GM23338 (cell line): ENCODE data around the gene FAF1. TPM values are rescaled to one million over a fixed set of nuclear protein-coding genes. Genes with fewer than 3 reads are reported as not detected.

ENCODE experiments used
- ATAC-seq: fragments of 200-7000 bp; cut with Tn5 transposase; 3 replicates; pipeline ENCODE4 v1.9.1; 2020
- DNase-seq: peaks from one replicate; pipeline ENCODE4 v3.0.0-alpha.2; 2015; ENCODE audit warnings: low spot score
- H2AFZ ChIP-seq: fragments of 200-600 bp; sonication (generic); 2 replicates; pipeline ENCODE4 v1.8.0; 2016; ENCODE audit warnings: antibody characterized with exemption, mild to moderate bottlenecking, moderate library complexity
- H3F3A ChIP-seq: fragments of 200-600 bp; sonication (generic); replicated peaks from 2 replicates; pipeline ENCODE4 v1.8.0; 2017; ENCODE audit warnings: antibody characterized with exemption, mixed run types, low read depth
- H3K27ac ChIP-seq: fragments of 200-600 bp; sonication (generic); 2 replicates; pipeline ENCODE4 v1.6.1; 2016; ENCODE audit warnings: low read depth
- H3K27me3 ChIP-seq: fragments of 200-600 bp; sonication (generic); 2 replicates; pipeline ENCODE4 v1.8.0; 2016; ENCODE audit warnings: mild to moderate bottlenecking, mixed run types, moderate library complexity; ENCODE audit not compliant: insufficient read depth
- H3K36me3 ChIP-seq: fragments of 200-600 bp; sonication (generic); 2 replicates; pipeline ENCODE4 v1.8.0; 2016; ENCODE audit warnings: mild to moderate bottlenecking; ENCODE audit not compliant: insufficient read depth
- H3K4me1 ChIP-seq: fragments of 200-600 bp; sonication (generic); 2 replicates; pipeline ENCODE4 v1.8.0; 2016; ENCODE audit warnings: mild to moderate bottlenecking, moderate library complexity; ENCODE audit not compliant: insufficient read depth
- H3K4me2 ChIP-seq: fragments of 200-600 bp; sonication (generic); 2 replicates; pipeline ENCODE4 v1.7.1; 2017; ENCODE audit warnings: mixed run types
- H3K4me3 ChIP-seq: fragments of 200-600 bp; sonication (generic); 2 replicates; pipeline ENCODE4 v1.6.1; 2016; ENCODE audit warnings: mixed run types
- H3K79me2 ChIP-seq: fragments of 200-600 bp; sonication (generic); replicated peaks from 2 replicates; pipeline ENCODE4 v1.8.0; 2017; ENCODE audit warnings: mild to moderate bottlenecking; ENCODE audit not compliant: insufficient read depth
- H3K9me2 ChIP-seq: fragments of 200-600 bp; sonication (generic); 2 replicates; pipeline ENCODE4 v1.8.0; 2017; ENCODE audit not compliant: insufficient read depth
- H4K20me1 ChIP-seq: fragments of 200-600 bp; sonication (generic); replicated peaks from 2 replicates; pipeline ENCODE4 v1.8.0; 2017; ENCODE audit warnings: mild to moderate bottlenecking; ENCODE audit not compliant: insufficient read depth
- H3K27ac Mint-ChIP-seq: 2 replicates; pipeline ENCODE4 v1.8.0; 2020; ENCODE audit warnings: inconsistent platforms, mild to moderate bottlenecking, moderate library complexity, mixed read lengths
- H3K27me3 Mint-ChIP-seq: 3 replicates; pipeline ENCODE4 v1.8.0; 2022; ENCODE audit warnings: low read depth, mild to moderate bottlenecking, moderate library complexity, mixed read lengths, inconsistent platforms; ENCODE audit not compliant: insufficient read depth, poor library complexity
- H3K36me3 Mint-ChIP-seq: 3 replicates; pipeline ENCODE4 v1.8.0; 2021; ENCODE audit warnings: low read depth, mild to moderate bottlenecking, inconsistent platforms, moderate library complexity, mixed read lengths
- H3K4me1 Mint-ChIP-seq: 3 replicates; pipeline ENCODE4 v1.8.0; 2020; ENCODE audit warnings: mild to moderate bottlenecking, inconsistent platforms, mixed read lengths
- H3K4me3 Mint-ChIP-seq: 3 replicates; pipeline ENCODE4 v1.8.0; 2021; ENCODE audit warnings: moderate library complexity, mild to moderate bottlenecking, inconsistent platforms, mixed read lengths
- H3K9me3 Mint-ChIP-seq: 3 replicates; pipeline ENCODE4 v1.8.0; 2020; ENCODE audit warnings: moderate library complexity, mild to moderate bottlenecking, inconsistent platforms, mixed read lengths
- CREB1 ChIP-seq: fragments of 250-450 bp; sonication (Bioruptor Pico); IDR thresholded peaks from 2 replicates; pipeline ENCODE4 v1.5.0; 2020; ENCODE audit warnings: low read depth, mild to moderate bottlenecking, moderate library complexity
- CTCF ChIP-seq, 2 experiments: fragments of 200-600 bp in 1 of 2; sonication (generic) in 1 of 2; conservative IDR thresholded peaks; 2 replicates each; pipeline versions ENCODE4 v1.5.1 to v1.6.1; 2016 to 2017; ENCODE audit warnings: antibody characterized with exemption in 2 of 2, low read depth in 2 of 2, mild to moderate bottlenecking in 2 of 2, moderate library complexity in 1 of 2
- ETS1 ChIP-seq: IDR thresholded peaks from 2 replicates; pipeline ENCODE4 v1.6.1; 2016; ENCODE audit warnings: antibody characterized with exemption
- EZH2phosphoT487 ChIP-seq: fragments of 200-600 bp; sonication (generic); IDR thresholded peaks from one replicate; pipeline ENCODE4 v1.8.1; 2018; ENCODE audit warnings: antibody characterized with exemption; ENCODE audit not compliant: unreplicated experiment
- NANOG ChIP-seq: IDR thresholded peaks from 2 replicates; pipeline ENCODE4 v1.6.1; 2016; ENCODE audit warnings: antibody characterized with exemption, borderline replicate concordance
- REST ChIP-seq: IDR thresholded peaks from one replicate; pipeline ENCODE4 v1.6.1; 2018; ENCODE audit warnings: antibody characterized with exemption; ENCODE audit not compliant: unreplicated experiment
- STAT1 ChIP-seq: IDR thresholded peaks from one replicate; pipeline ENCODE4 v1.6.1; 2016; ENCODE audit warnings: antibody characterized with exemption; ENCODE audit not compliant: unreplicated experiment
- ZNF114 ChIP-seq: fragments of 250-450 bp; sonication (Bioruptor Pico); IDR thresholded peaks from 2 replicates; pipeline ENCODE4 v1.5.0; 2020; ENCODE audit warnings: mild to moderate bottlenecking, moderate library complexity
- ZNF331 ChIP-seq: fragments of 250-450 bp; sonication (Bioruptor Pico); IDR thresholded peaks from 2 replicates; pipeline ENCODE4 v1.5.0; 2020; ENCODE audit warnings: low read depth, mild to moderate bottlenecking, moderate library complexity
- polyA plus RNA-seq: library from polyadenylated mRNA; unstranded; fragments of >200 nt; fragmentation: Nextera tagmentation; extraction: Ambion mirVana; gene quantifications from 2 replicates; pipeline ENCODE4 v1.2.1, GENCODE V29; 2016
- total RNA-seq: library from RNA; depleted of rRNA; stranded (reverse); fragments of >200 nt; shearing (Covaris generic); gene quantifications from 2 replicates; pipeline ENCODE4 v1.2.3, GENCODE V29; 2014

The FAF1 gene
- total and polyA plus RNA-seq, 2 experiments from 2014 or later: 24.1 to 53.2 TPM

- TF ChIP-seq ZNF114 (no peak), CREB1 (no peak), STAT1 (no peak), ZNF331 (CRISPR knock-in tag) (no peak), REST (no peak), NANOG (no peak), CTCF (conservative IDR thresholded peaks at IDR 0.05; ENCODE audit: low read depth in 2 of 2) (no peak)
Measured at GRCh38 chr1:50497007-50497406, 463.1 kb downstream of the FAF1 start (continued).

GRCh38 chr1:50493710-50494109 lies 466.4 kb downstream of the FAF1 start:
- Histone ChIP-seq H3K27ac (no peak overlapping the region), H3K79me2 (no peaks in the 10 kb centered on the region), H3K4me1 (no peaks in the 10 kb centered on the region), H3F3A (no peaks in the 10 kb centered on the region), H3K4me3 (no peak overlapping the region), H3K4me2 (no peak overlapping the region), H3K9me2 (no peaks in the 10 kb centered on the region), H2AFZ (no peak overlapping the region), H3K27me3 (no peaks in the 10 kb centered on the region), H3K36me3 (0 out of 2 replicates have a peak, but pooled peaks cover 5% of the 10 kb centered on the region), H4K20me1 (no peaks in the 10 kb centered on the region)
- no peak for TF ChIP-seq EZH2phosphoT487
- no peak for TF ChIP-seq CREB1
- TF ChIP-seq ETS1: no peak
- TF ChIP-seq REST: no peak
- Mint-ChIP-seq H3K9me3 (peaks cover 22% of the 10 kb centered on the region), H3K4me3 (no peak overlapping the region), H3K4me1 (no peaks in the 10 kb centered on the region), H3K27me3 (peaks cover 2% of the 10 kb centered on the region), H3K27ac (no peak overlapping the region), H3K36me3 (peaks cover 19% of the 10 kb centered on the region; the same call in 2 of the 3 replicates)
- ATAC-seq: no peak
- no peak for DNase-seq
